ENCODE results near the gene HOMEZ. TPM values are rescaled to one million over a fixed set of nuclear protein-coding genes. Genes with fewer than 3 reads are reported as not detected.

The HOMEZ gene
- total RNA-seq, 1 experiment from 2014 or later, result 18.2 TPM

GRCh38 chr14:23240661-23241060 lies 45.3 kb downstream of the HOMEZ start:
- Histone ChIP-seq H3K9me2 (ENCODE audit: insufficient read depth) (no peaks in the 10 kb centered on the region), H3K79me2 (ENCODE audit: insufficient read depth, low read length) (no peaks in the 10 kb centered on the region), H3K27ac (ENCODE audit: low read depth, low read length) (no peak overlapping the region), H3K4me3 (replicated peaks in 1 of 2; ENCODE audit: low read depth in 1 of 2, low read length in 2 of 2) (no peak overlapping the region), H3K4me1 (ENCODE audit: control insufficient read depth in 1 of 2, insufficient read depth in 2 of 2, low read length in 2 of 2) (peaks cover 0 to 9% of the 10 kb centered on the region in 2 experiments; a peak in 2 of 4 replicates), H3K36me3 (ENCODE audit: control insufficient read depth in 1 of 2, insufficient read depth in 2 of 2, low read length in 2 of 2) (no peaks in the 10 kb centered on the region), H3K9me3 (ENCODE audit: control insufficient read depth in 1 of 2, insufficient read depth in 1 of 2, low read depth in 1 of 2, low read length in 2 of 2) (no peaks in the 10 kb centered on the region), H4K20me1 (ENCODE audit: insufficient read depth) (no peaks in the 10 kb centered on the region), H3K4me2 (ENCODE audit: low read length) (no peak overlapping the region), H3K9ac (ENCODE audit: low read length) (no peak overlapping the region), H2AFZ (ENCODE audit: low read depth, low read length, poor library complexity, severe bottlenecking) (no peak overlapping the region), H3K27me3 (ENCODE audit: insufficient read depth, low read length) (no peaks in the 10 kb centered on the region)
- ATAC-seq (no peak), DNase-seq (ENCODE audit: low read depth, low spot score) (no peak)
- RAD21 ChIA-PET (ENCODE audit: low non-redundant PET in 1 of 2, low total read pairs in 2 of 2, uncharacterized antibody in 2 of 2, unreplicated experiment in 2 of 2), result no interaction called here
- BruUV-seq (replicated peaks), result no TSS peak
- intact Hi-C loops (cut with micrococcal nuclease), result no loop called here
- CTCF ChIA-PET, result no interaction called here
- TF ChIP-seq SRF (IDR thresholded peaks at IDR 0.05; ENCODE audit: low read depth), result no peak
- no peak for TF ChIP-seq SP1 (IDR thresholded peaks at IDR 0.05; ENCODE audit: low read depth)
- TF ChIP-seq ZBTB33 (IDR thresholded peaks at IDR 0.05; ENCODE audit: extremely low read depth, insufficient replicate concordance, low read length), result no peak
- TF ChIP-seq TCF7L2 (IDR thresholded peaks at IDR 0.05; ENCODE audit: borderline replicate concordance, extremely low read depth, insufficient read depth, insufficient read length), result no peak
- no peak for TF ChIP-seq POLR2A (IDR thresholded peaks at IDR 0.05; ENCODE audit: borderline replicate concordance, extremely low read depth, insufficient read depth, insufficient read length)
- no peak for TF ChIP-seq CEBPB (IDR thresholded peaks at IDR 0.05; ENCODE audit: low read depth)
- TF ChIP-seq ZNF274 (IDR thresholded peaks at IDR 0.05; ENCODE audit: low read depth, low read length), result no peak
- TF ChIP-seq YY1 (IDR thresholded peaks at IDR 0.05; ENCODE audit: extremely low read depth, insufficient replicate concordance, low read depth, low read length), result no peak
- no peak for TF ChIP-seq SIN3A (IDR thresholded peaks at IDR 0.05; ENCODE audit: low read depth)
- no peak for TF ChIP-seq CBX3 (IDR thresholded peaks at IDR 0.05; ENCODE audit: low read depth)
- no peak for TF ChIP-seq EZH2phosphoT487 (IDR thresholded peaks at IDR 0.05; ENCODE audit: borderline replicate concordance)
- TF ChIP-seq EGR1 (IDR thresholded peaks at IDR 0.05; ENCODE audit: low read depth), result no peak
- no peak for TF ChIP-seq JUND (IDR thresholded peaks at IDR 0.05)
- no peak for TF ChIP-seq RAD21 (IDR thresholded peaks at IDR 0.05; ENCODE audit: low read depth)
- TF ChIP-seq EZH2 (IDR thresholded peaks at IDR 0.05), result no peak
- no peak for TF ChIP-seq ELF1 (IDR thresholded peaks at IDR 0.05; ENCODE audit: borderline replicate concordance, low read depth)
- no peak for TF ChIP-seq ATF3 (IDR thresholded peaks at IDR 0.05)
- no peak for TF ChIP-seq CTCF (IDR thresholded peaks at IDR 0.05 in 2 of 3, conservative IDR thresholded peaks at IDR 0.05 in 1 of 3; ENCODE audit: borderline replicate concordance in 1 of 3, insufficient read depth in 1 of 3, low read depth in 2 of 3, low read length in 2 of 3)
- no peak for TF ChIP-seq REST (IDR thresholded peaks at IDR 0.05; ENCODE audit: low read depth)
- no peak for TF ChIP-seq ZFX (IDR thresholded peaks at IDR 0.05)
- POLR2A ChIA-PET, result no interaction called here

Data from HCT116 (cell line).